C4-2B (cell line): ENCODE measurements around the gene SLC9A1.
A peak's percentile ranks its signal among the peaks of the same experiment; 100 is the strongest.
"Not testable (repeated sequence)": the region's sequence is repeated elsewhere in the genome, so short reads cannot be mapped to it uniquely, and the experiment has no call there.

ENCODE experiments used
- H3K27ac ChIP-seq: fragments of 450-650 bp; 2 replicates; pipeline ENCODE4 v1.5.1; 2017
- CTCF ChIP-seq: fragments of 450-650 bp; conservative IDR thresholded peaks from 2 replicates; pipeline ENCODE4 v1.5.1; 2017; ENCODE audit warnings: mild to moderate bottlenecking
- ZFX ChIP-seq: fragments of 450-650 bp; IDR thresholded peaks from 2 replicates; pipeline ENCODE4 v1.6.1; 2017

Gene SLC9A1

GRCh38 chr1:27132147-27132546 lies 22.8 kb downstream of the SLC9A1 start:
- TF ChIP-seq ZFX (no peak), CTCF (no peak)
- H3K27ac ChIP-seq = no peak overlapping the region

GRCh38 chr1:27130798-27131197 lies 24.1 kb downstream of the SLC9A1 start:
- no peak overlapping the region for H3K27ac ChIP-seq
- TF ChIP-seq CTCF (no peak), ZFX (no peak)

GRCh38 chr1:27129225-27129624 lies 25.7 kb downstream of the SLC9A1 start:
- no peak overlapping the region for H3K27ac ChIP-seq
- no peak for TF ChIP-seq ZFX
- no peak for TF ChIP-seq CTCF

- no peak overlapping the region for H3K27ac ChIP-seq
These were observed 27.5 kb downstream of the SLC9A1 start for GRCh38 chr1:27127419-27127818.

GRCh38 chr1:27126391-27126790 lies 28.5 kb downstream of the SLC9A1 start:
- TF ChIP-seq ZFX (no peak), CTCF (no peak)
- H3K27ac ChIP-seq = no peak overlapping the region

More at GRCh38 chr1:27127419-27127818, 27.5 kb downstream of the SLC9A1 start:
- no peak for TF ChIP-seq ZFX
- TF ChIP-seq CTCF = no peak

GRCh38 chr1:27125125-27125524 lies 29.8 kb downstream of the SLC9A1 start:
- H3K27ac ChIP-seq = not testable (repeated sequence)

- no peak for TF ChIP-seq ZFX
- no peak for TF ChIP-seq CTCF
- no peak overlapping the region for H3K27ac ChIP-seq
These were observed 30.5 kb downstream of the SLC9A1 start for GRCh38 chr1:27124405-27124804.

- H3K27ac ChIP-seq = peak overlapping the region; percentile 34
- TF ChIP-seq ZFX (no peak), CTCF (no peak)
These were observed 32.3 kb downstream of the SLC9A1 start for GRCh38 chr1:27122652-27123051.
